Activated CD4-positive, CD25-positive, alpha-beta regulatory T cell (primary cell): Measurements from ENCODE around the gene HINT2.

ENCODE experiments used
- DNase-seq, 4 experiments: peaks; one replicate each; lab custom pipeline; 2025; lab: John Stamatoyannopoulos, UW

Gene HINT2

GRCh38 chr9:35840881-35841644 is 26.2 kb upstream of the HINT2 start:
- no peak for DNase-seq

GRCh38 chr9:35839926-35840325 is 25.1 kb upstream of the HINT2 start:
- DNase-seq: no peak

GRCh38 chr9:35836595-35836994 is 21.8 kb upstream of the HINT2 start:
- DNase-seq: no peak

- no peak for DNase-seq
These were observed 20.9 kb upstream of the HINT2 start for GRCh38 chr9:35835766-35836165.

- DNase-seq: no peak
These were observed 20.4 kb upstream of the HINT2 start for GRCh38 chr9:35835216-35835632.

- no peak for DNase-seq
These were observed 19.7 kb upstream of the HINT2 start for GRCh38 chr9:35834260-35835215.

GRCh38 chr9:35832814-35833213 is 18.0 kb upstream of the HINT2 start:
- no peak for DNase-seq

GRCh38 chr9:35831040-35831439 is 16.2 kb upstream of the HINT2 start:
- DNase-seq: no peak

GRCh38 chr9:35829764-35830096 is 14.9 kb upstream of the HINT2 start:
- DNase-seq: no peak

- peak; percentile 83 to 93 (median 90) for DNase-seq
These were observed 14.4 kb upstream of the HINT2 start, which contains the start of gene TMEM8B for GRCh38 chr9:35829084-35829763. Gene TMEM8B (plus strand): TSS chr9:35829228. CDS start chr9:35829448, 220 bp downstream.

GRCh38 chr9:35828716-35829083 is 13.9 kb upstream of the HINT2 start, which contains the start of gene FAM221B:
Gene FAM221B (minus strand): TSS chr9:35828732. CDS start chr9:35826161, 2,571 bp downstream.
- DNase-seq: no peak

- DNase-seq: no peak
These were observed 12.6 kb upstream of the HINT2 start for GRCh38 chr9:35827486-35827885.

GRCh38 chr9:35826071-35826701 is 11.3 kb upstream of the HINT2 start:
- no peak for DNase-seq

GRCh38 chr9:35822926-35823325 is 8.1 kb upstream of the HINT2 start:
- no peak for DNase-seq

GRCh38 chr9:35820076-35820475 is 5.2 kb upstream of the HINT2 start:
- no peak for DNase-seq

GRCh38 chr9:35818341-35818740 is 3.5 kb upstream of the HINT2 start:
- no peak for DNase-seq

- no peak for DNase-seq
These were observed 1.9 kb upstream of the HINT2 start for GRCh38 chr9:35816708-35817107.

GRCh38 chr9:35814106-35814840 is 569 bp downstream of the HINT2 start:
- no peak for DNase-seq

- DNase-seq: no peak
These were observed 1.3 kb downstream of the HINT2 start for GRCh38 chr9:35813434-35814105.

- peak; percentile 70 to 87 (median 80) for DNase-seq
These were observed 2.7 kb downstream of the HINT2 start, which contains the start of gene SPAG8 for GRCh38 chr9:35812025-35812602. Gene SPAG8 (minus strand): TSS chr9:35812262. CDS start chr9:35812147, 115 bp downstream.
